Lower lobe of right lung (tissue), 2 donors: ENCODE measurements around the gene SDK1. TPM values are rescaled to one million over a fixed set of nuclear protein-coding genes. Genes with fewer than 3 reads are reported as not detected.

Experiments used
- ATAC-seq, 2 donors: fragments of 200-7000 bp; cut with Tn5 transposase; one replicate each; pipeline ENCODE4 v1.9.1; 2020 to 2022; ENCODE audit warnings: mild to moderate bottlenecking in 2 of 2, moderate library complexity in 2 of 2
- DNase-seq: peaks from one replicate; pipeline ENCODE4 v3.0.0-alpha.2; 2020
- H3K27ac ChIP-seq: fragments of 200-600 bp; one replicate; pipeline ENCODE4 v1.8.0; 2022
- H3K27me3 ChIP-seq: fragments of 200-600 bp; one replicate; pipeline ENCODE4 v1.8.0; 2022; ENCODE audit warnings: low read depth
- H3K36me3 ChIP-seq: fragments of 200-600 bp; one replicate; pipeline ENCODE4 v1.8.0; 2022; ENCODE audit warnings: mild to moderate bottlenecking
- H3K4me1 ChIP-seq: fragments of 200-600 bp; one replicate; pipeline ENCODE4 v1.8.0; 2022
- H3K4me3 ChIP-seq: fragments of 200-600 bp; one replicate; pipeline ENCODE4 v1.8.0; 2022; ENCODE audit warnings: mild to moderate bottlenecking
- H3K9me3 ChIP-seq: fragments of 200-600 bp; one replicate; pipeline ENCODE4 v1.8.0; 2022
- intact Hi-C: fragments of 100-400 bp; cut with DNase I; formaldehyde crosslinking; loops from one replicate; pipeline ENCODE4 v1.11.0; 2022
- total RNA-seq: library from RNA; stranded (reverse); fragmentation: NEBNext Ultra II Directional; extraction: Animal tissue kit (Norgen Biotek cat#: 25700); gene quantifications from one replicate; pipeline ENCODE4 v1.2.1, GENCODE V29; 2021
- TF ChIP-seq, protein P1 (sequence below): fragments of 200-600 bp; IDR thresholded peaks from one replicate; pipeline ENCODE4 v1.8.0; 2022; ENCODE audit warnings: antibody characterized with exemption, mild to moderate bottlenecking
- donor health status: DM: no; HTN: yes; CAD: no; lungs with severe emphysema.

The SDK1 gene
- total RNA-seq, 1 donor from 2014 or later = 10.0 TPM

DNA sequence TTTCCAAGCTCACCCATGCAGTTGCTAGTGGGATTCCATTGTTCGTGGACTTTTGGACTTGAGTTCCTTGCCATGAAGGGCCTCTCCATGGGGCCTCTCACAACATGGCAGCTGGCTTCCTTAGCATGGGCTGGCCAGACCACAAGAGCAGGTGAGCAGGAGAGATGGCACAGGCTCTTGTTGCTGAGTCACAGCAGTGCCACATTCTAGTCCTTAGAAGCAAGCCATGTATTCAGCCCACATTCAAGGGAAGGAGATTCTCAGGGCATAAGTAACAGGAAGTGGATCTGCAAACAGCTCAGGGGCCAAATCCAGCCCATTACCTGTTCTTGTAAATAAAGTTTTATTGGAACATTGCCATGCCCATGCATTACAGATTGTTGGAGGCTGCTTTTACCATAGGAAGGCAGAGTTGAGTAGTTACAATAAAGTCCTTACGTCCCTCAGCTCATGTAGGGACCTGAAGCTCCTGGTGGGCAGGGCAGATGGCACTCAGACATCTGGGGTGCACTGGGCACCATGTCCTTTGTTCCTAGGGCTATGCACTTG is 899.6 kb downstream of the SDK1 start:
- H3K9me3 ChIP-seq = no peaks in the 10 kb centered on the region
- TF ChIP-seq, protein P1, sequence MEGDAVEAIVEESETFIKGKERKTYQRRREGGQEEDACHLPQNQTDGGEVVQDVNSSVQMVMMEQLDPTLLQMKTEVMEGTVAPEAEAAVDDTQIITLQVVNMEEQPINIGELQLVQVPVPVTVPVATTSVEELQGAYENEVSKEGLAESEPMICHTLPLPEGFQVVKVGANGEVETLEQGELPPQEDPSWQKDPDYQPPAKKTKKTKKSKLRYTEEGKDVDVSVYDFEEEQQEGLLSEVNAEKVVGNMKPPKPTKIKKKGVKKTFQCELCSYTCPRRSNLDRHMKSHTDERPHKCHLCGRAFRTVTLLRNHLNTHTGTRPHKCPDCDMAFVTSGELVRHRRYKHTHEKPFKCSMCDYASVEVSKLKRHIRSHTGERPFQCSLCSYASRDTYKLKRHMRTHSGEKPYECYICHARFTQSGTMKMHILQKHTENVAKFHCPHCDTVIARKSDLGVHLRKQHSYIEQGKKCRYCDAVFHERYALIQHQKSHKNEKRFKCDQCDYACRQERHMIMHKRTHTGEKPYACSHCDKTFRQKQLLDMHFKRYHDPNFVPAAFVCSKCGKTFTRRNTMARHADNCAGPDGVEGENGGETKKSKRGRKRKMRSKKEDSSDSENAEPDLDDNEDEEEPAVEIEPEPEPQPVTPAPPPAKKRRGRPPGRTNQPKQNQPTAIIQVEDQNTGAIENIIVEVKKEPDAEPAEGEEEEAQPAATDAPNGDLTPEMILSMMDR = no peak
- H3K4me3 ChIP-seq = no peak overlapping the region
- no peaks in the 10 kb centered on the region for H3K36me3 ChIP-seq
- H3K4me1 ChIP-seq = no peaks in the 10 kb centered on the region
- intact Hi-C loops = no loop called here
- peak; percentile 16 for DNase-seq
- ATAC-seq = no peak
- no peak overlapping the region for H3K27ac ChIP-seq
- H3K27me3 ChIP-seq = no peaks in the 10 kb centered on the region

DNA sequence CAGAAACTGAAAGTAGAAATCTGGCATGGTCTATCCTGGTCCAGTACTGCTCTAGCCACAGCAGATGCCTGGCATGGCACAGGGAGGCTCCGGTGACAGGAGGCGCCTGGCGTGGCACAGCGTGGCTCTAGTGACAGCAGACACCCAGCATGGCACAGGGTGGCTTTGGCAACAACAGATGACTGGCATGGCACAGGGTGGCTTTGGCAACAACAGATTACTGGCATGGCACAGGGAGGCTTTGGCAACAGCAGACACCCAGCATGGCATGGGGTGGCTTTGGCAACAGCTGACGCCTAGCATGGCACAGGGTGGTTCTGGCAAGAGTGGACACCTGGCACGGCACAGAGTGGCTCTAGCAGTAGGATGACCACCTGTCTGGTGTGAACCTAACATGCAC is 900.5 kb downstream of the SDK1 start:
- H3K36me3 ChIP-seq = no peaks in the 10 kb centered on the region
- H3K27ac ChIP-seq = no peak overlapping the region
- ATAC-seq = no peak
- H3K4me3 ChIP-seq = no peak overlapping the region
- TF ChIP-seq, protein P1 = no peak
- peak; percentile 13 for DNase-seq
- H3K27me3 ChIP-seq = no peaks in the 10 kb centered on the region
- H3K4me1 ChIP-seq = no peaks in the 10 kb centered on the region
- intact Hi-C loops = no loop called here
- no peaks in the 10 kb centered on the region for H3K9me3 ChIP-seq

DNA sequence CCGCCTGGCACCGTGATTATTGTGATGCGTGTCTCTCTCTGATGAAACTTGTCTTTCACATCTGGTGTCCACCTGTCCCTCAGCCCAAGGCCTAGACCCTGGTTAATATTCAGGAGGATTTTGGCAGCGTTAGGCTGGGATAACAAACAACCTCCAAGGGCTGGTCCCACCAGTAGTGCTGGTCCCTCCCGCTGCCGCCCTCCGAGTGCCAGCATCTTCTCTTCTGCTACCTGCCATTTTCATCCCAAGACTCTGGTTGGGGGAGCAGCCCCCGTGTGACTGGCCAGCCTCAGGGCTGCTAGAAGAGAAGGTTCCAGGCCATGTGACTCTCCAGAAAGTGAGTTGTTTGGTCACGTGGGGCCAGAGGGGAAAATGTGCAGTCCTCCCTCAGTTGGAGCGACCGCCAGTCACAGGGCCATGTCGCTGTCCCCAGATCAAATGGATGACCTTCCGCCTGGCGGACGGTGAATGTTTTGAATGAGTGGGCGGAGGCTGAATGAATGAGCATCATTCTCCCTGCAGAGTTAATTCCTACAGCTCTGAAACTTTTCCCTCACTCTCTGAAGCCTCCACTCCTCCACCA is 901.2 kb downstream of the SDK1 start:
- Histone ChIP-seq H3K4me3 (no peak overlapping the region), H3K27me3 (no peaks in the 10 kb centered on the region), H3K27ac (no peak overlapping the region), H3K4me1 (no peaks in the 10 kb centered on the region), H3K36me3 (no peaks in the 10 kb centered on the region), H3K9me3 (no peaks in the 10 kb centered on the region)
- peak; percentile 22 for DNase-seq
- TF ChIP-seq, protein P1 = no peak
- ATAC-seq = no peak
- intact Hi-C loops = no loop called here

DNA sequence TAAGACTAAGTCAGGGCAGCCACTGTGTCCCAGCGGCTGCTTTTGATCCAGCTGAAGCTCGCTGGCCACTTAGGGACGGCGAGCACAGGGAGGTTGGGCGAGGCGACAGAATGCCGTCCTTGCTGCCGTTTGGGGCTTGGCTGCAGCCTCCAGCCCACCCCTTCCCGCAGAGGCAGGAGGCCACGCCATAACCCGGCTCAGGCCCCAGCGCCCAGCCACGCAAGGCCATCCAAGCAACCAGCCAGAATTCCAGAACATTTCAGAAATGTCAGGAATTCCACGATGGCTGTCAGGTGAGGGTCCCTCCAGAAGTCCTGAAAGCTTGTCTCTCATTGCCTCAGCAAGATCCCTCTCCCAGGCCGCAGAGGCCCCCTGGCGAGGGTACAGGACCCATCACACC is 901.9 kb downstream of the SDK1 start:
- no peak for ATAC-seq

DNA sequence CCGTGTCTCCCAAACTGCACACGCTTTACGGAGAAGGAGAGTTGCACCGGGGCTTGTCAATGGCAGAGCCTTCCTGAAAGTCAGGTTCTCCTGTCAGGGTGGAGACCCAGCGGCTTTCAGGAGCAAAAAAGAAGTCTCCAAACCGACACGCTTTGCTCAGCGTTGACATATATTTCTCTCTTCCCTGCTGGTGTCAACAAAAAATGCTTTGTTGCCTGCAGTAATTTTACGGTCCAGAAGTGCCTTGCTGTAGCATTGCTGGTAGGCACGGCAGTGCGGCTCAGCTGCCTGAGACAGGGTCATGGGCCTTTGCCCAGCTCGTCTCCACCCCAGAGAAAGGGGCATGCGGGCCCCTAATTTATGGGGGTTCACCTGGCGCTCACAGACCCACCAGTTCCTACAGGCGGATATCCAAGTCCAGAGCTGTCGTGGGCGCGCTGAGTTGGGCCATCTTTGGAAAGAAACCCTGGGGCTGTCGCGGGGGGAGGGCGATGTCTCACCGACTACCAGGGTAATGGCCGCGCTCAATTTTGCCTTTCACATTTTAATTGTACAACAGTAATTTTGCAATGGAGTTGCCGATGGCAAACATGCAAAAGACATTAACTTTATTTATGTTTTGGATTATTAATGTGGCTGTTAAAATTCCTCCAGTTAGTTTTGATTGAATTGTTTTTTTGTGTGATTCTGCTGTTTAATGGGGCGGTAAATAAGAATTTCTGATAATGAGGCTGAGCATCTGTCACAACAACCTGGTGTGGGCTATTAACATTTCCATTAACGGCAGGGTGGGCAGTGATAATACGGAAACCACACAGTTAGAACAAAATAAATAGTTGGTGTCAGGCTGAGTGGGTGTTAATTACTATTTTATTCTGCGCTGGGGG is 902.8 kb downstream of the SDK1 start:
- intact Hi-C loops = no loop called here
- TF ChIP-seq, protein P1 = no peak
- H3K4me3 ChIP-seq = no peak overlapping the region
- no peak for ATAC-seq
- no peak overlapping the region for H3K27ac ChIP-seq
- no peaks in the 10 kb centered on the region for H3K27me3 ChIP-seq
- H3K4me1 ChIP-seq = no peaks in the 10 kb centered on the region
- no peaks in the 10 kb centered on the region for H3K36me3 ChIP-seq
- peak; percentile 23 for DNase-seq
- no peaks in the 10 kb centered on the region for H3K9me3 ChIP-seq

More for the DNA sequence above, 901.9 kb downstream of the SDK1 start:
- intact Hi-C loops = no loop called here
- TF ChIP-seq, protein P1 = no peak
- DNase-seq = peak; percentile 16
- Histone ChIP-seq H3K4me1 (no peaks in the 10 kb centered on the region), H3K4me3 (no peak overlapping the region), H3K27me3 (no peaks in the 10 kb centered on the region), H3K36me3 (no peaks in the 10 kb centered on the region), H3K9me3 (no peaks in the 10 kb centered on the region), H3K27ac (no peak overlapping the region)
